DLD1 (cell line): ENCODE measurements around the gene LAT.
"Not testable (repeated sequence)": the region's sequence is repeated elsewhere in the genome, so short reads cannot be mapped to it uniquely, and the experiment has no call there.

Experiments used
- in situ Hi-C: cut with HindIII; loops from 2 replicates; pipeline ENCODE4 v1.10.0; 2017; ENCODE audit warnings: low sequenced_read_pairs

Gene LAT

DNA sequence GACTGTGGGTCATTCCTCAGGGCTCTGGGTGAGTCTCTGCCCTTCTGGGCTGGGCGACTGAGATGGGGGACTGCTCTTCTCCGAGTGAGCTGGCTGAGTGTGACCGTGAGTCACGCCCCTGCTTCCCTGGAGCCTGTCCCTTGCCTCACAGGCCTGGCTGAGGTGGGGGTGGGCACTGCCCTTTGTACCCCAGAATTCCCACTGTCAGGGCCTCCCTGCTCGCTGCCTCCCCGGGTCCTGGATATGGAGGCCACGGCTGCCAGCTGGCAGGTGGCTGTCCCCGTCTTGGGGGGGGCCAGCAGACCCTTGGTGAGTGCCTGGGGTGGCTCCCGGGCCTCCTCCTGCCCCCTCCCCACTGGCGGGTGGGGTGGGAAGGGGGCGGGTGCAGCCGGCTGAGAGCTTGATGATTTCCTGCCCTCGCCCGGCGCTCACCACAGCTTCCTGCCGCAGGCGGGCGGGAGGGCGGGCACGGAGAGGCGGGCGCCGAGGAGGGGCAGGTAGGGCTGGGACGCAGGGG lies at the start of gene LAT:
LAT (plus strand) TSS at position 434 of the 517 bp plus-strand sequence. CDS start 366 bp downstream, outside the sequence.
- in situ Hi-C loops, result no loop called here

DNA sequence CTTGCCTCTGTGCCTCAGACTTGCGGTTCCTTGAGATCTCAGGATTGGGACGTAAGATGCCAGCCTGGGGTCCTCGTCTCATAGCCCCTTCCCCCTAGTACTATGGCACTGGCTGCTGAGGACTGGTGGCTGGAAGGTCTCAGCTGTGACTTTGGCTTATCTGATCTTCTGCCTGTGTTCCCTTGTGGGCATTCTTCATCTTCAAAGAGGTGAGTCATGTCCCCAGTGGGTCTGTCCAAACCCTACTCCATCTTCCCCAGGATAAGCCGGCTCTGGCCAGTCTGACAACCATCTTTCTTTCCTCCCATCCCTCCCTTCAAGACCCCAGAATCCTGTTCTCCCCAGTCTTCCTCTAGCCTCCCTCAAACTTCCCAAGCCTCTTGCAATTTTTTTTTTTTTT lies 49.5 kb upstream of the LAT start:
- in situ Hi-C loops, result no loop called here

GRCh38 chr16:28935924-28936783 lies 48.7 kb upstream of the LAT start:
- in situ Hi-C loops, result no loop called here

- in situ Hi-C loops, result no loop called here
Observed at GRCh38 chr16:28936784-28937155, 48.1 kb upstream of the LAT start.

GRCh38 chr16:28937222-28937876 lies 47.5 kb upstream of the LAT start:
- in situ Hi-C loops, result no loop called here

- in situ Hi-C loops, result no loop called here
Observed at GRCh38 chr16:28938721-28939120, 46.1 kb upstream of the LAT start.

DNA sequence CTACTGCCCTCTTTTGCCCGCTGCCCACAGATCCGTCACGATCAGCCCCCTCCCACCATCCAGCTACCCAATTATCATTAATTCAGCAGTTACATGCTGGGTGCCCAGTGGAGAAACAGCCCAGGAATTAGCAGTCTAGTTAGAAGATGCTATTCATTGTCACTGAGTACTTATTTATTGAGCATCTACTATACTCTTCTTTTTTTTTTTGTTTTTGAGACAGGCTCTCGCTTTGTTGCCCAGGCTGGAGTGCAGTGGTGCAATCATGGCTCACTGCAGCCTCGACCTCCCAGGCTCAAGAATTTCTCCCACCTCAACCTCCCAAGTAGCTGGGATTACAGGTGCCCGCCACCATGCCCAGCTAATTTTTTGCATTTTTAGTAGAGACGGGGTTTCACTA lies 45.0 kb upstream of the LAT start:
- in situ Hi-C loops, result not testable (repeated sequence)

- in situ Hi-C loops, result no loop called here
Observed at GRCh38 chr16:28943281-28943680, 41.6 kb upstream of the LAT start.

GRCh38 chr16:28946681-28947080 lies 38.2 kb upstream of the LAT start:
- in situ Hi-C loops, result no loop called here

DNA sequence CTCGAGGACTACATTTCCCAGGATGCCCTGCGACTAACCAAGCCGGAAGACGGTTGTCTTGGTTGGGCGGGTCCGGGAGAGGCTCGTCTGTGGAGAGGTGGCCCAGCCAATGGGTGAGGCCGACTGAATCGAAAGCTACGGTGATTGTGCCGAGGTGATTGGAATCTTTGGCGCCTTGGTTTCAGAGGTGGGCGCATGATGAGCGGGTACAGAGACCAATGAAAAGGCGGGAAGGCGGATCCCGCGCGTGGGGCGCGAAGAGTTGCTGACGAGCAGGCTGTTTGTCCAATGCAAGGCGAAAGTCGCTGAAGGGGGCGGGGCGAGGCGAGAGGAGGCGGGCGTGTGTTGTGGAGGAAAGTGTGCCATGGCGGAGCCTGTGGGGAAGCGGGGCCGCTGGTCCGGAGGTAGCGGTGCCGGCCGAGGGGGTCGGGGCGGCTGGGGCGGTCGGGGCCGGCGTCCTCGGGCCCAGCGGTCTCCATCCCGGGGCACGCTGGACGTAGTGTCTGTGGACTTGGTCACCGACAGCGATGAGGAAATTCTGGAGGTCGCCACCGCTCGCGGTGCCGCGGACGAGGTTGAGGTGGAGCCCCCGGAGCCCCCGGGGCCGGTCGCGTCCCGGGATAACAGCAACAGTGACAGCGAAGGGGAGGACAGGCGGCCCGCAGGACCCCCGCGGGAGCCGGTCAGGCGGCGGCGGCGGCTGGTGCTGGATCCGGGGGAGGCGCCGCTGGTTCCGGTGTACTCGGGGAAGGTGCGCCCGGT lies 34.0 kb upstream of the LAT start, which contains the start of gene NFATC2IP:
NFATC2IP (plus strand) TSS at position 290 of the 762 bp plus-strand sequence; CDS start at position 365, 75 bp downstream.
- in situ Hi-C loops, result no loop called here

- in situ Hi-C loops, result no loop called here
Observed at GRCh38 chr16:28951410-28951943, 33.4 kb upstream of the LAT start.

GRCh38 chr16:28958216-28958615 lies 26.6 kb upstream of the LAT start:
- in situ Hi-C loops, result no loop called here

DNA sequence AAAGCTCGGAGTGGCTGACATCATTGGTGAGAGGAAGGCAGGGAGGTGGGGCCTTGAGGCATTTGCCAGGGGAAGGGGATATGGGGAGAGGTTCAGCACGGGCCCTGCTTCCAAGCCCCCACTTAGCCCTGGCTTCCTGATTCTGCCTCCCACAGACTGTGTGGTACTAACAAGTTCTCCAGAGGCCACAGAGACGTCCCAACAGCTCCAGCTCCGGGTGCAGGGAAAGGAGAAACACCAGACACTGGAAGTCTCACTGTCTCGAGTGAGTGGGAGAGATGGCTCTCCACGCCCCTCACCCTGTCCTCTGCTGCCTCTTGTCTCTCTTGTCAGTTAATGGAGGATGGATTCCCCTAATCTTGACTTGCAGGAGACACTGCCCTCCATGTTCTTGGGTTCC lies 26.0 kb upstream of the LAT start:
- in situ Hi-C loops, result no loop called here

- in situ Hi-C loops, result loop anchor here (10.0 kb wide), 1 partner anchor 89 kb away; the partner anchor contains the start of gene ATP2A1
Observed at GRCh38 chr16:28964072-28964471, 20.8 kb upstream of the LAT start.

GRCh38 chr16:28964496-28964895 lies 20.4 kb upstream of the LAT start:
- in situ Hi-C loops, result loop anchor here (10.0 kb wide), 1 partner anchor 90 kb away; the partner anchor contains the start of gene ATP2A1

DNA sequence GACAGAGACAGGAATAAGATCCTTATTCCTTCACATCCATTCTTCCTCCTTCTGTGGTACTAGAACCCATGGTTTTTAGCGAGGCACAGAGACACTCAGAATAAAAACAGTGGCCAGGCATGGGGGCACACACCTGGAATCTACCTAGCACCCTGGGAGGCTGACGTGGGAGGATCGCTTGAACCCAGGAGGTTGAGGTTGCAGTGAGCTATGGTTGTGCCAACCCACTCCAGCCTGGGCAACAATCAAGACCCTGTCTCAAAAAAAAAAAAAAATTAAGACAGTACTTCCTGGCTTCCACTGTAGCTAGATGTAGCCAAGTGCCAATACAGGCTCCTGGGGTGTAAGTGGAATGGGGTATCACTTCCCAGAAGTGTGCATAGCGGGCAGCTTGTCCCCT lies 17.7 kb upstream of the LAT start:
- in situ Hi-C loops, result loop anchor here (10.0 kb wide), 1 partner anchor 92 kb away; the partner anchor contains the start of gene ATP2A1

- in situ Hi-C loops, result loop anchor here (10.0 kb wide), 1 partner anchor 95 kb away; the partner anchor contains the start of gene ATP2A1
Observed at GRCh38 chr16:28969696-28970095, 15.2 kb upstream of the LAT start.

DNA sequence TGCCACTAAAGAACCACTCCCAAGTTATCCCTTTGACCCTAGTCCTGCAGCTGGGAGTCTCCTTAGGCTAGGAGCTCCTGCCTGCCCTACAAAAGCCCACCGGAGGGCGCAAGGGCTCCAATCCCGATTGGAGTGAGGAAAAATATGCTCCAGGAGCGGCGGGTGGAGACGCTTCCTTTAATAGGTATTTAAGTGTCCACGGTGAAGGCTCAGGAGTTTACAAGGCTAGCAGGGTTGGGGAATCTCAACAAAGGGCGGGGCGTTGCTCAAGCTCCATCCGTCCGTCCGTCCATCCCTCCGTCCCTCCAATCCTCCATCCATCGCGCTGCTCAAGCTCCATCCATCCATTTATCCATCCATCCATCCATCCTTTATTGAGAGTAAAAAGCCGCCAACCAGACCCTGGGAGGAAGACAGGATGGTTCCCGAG lies 10.8 kb upstream of the LAT start:
- in situ Hi-C loops, result no loop called here

DNA sequence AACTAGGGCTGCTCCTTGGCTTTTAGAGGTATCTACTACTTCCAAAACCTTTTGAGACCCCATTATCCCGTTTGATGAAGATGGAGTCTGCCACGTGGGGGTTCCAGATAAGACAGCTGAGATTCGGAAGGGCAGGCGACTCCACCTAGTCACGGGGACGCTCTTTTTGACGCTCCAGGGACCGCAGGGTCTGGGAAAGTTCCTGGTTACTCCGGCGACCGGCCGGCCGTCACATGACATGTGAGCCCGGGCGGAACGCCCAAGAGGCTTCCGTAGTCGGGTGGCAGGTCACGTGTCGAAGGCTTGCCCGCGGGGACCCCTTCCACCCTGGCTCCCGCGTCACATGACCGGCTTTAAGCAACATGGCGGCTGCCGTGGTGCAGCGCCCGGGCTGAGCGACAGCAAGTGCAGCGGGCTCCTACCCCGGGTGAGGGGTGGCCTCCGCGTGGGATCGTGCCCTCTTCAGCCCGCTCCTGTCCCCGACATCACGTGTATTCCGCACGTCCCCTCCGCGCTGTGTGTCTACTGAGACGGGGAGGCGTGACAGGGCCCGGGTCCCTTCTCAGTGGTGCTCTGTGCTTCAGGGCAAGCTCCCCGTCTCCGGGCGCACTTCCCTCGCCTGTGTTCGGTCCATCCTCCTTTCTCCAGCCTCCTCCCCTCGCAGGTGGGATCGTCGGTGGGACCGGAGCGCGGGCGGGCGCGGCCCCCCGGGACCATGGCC lies 10.3 kb upstream of the LAT start, which contains the start of gene SPNS1:
SPNS1 (plus strand) TSS at position 342 of the 721 bp plus-strand sequence; CDS start at position 716, 374 bp downstream.
- in situ Hi-C loops, result no loop called here

- in situ Hi-C loops, result no loop called here
Observed at GRCh38 chr16:28975158-28975599, 9.7 kb upstream of the LAT start.
